ENCODE data around the gene SIAH1. TPM values are rescaled to one million over a fixed set of nuclear protein-coding genes. Genes with fewer than 3 reads are reported as not detected.
A peak's percentile ranks its signal among the peaks of the same experiment; 100 is the strongest.
"Not testable (repeated sequence)": the region's sequence is repeated elsewhere in the genome, so short reads cannot be mapped to it uniquely, and the experiment has no call there.

SIAH1 gene
- total and polyA plus RNA-seq, 8 donors: 10.9 to 77.7 (median 21.4) TPM

DNA sequence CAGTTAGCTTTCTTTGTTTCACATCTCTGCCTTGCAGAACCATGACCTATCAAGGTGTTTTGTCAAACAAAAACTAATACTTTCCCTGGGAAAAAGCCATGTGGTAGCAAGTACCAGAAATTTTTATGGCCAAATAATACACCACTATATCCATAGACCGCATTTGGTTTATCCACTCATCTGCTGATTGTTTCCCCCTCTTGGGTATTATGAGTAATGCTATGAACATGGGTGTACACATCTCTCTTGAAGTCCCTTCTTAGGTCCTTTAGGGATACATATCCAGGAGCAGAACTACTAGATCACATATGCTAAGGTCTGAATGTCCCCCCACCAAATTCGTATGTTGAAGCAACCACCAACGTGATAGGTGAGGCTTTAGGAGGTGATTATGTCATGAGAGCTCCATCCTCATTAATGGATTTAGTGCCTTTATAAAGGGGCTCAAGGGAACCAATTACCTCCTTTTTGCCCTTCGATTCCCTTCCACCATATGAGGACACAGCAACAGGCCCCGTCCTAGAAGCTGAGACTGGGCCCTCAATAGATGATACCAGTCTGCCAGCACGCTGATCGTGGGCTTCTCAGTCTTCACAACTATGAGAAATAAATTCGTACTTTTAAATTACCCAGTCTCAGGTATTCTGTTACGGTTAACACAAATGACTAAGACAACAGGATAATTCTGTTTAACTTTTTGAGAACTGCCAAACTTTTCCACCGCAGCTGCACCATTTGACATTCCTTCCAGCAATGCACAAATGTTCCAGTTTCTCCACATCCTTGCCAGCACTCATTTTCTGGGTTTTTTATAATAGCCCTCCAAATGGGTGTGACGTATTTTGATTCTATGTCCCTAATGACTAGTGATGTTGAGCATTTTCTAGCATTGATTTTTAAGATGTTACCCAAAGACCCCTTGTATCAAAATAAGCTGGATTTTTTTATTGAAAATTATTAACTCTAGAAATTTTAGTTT is 30.0 kb downstream of the SIAH1 start:
- intact Hi-C loops (cut with DNase I; ENCODE audit: low total_unique reads): loop anchor here (5.0 kb wide), 2 partner anchors 182 to 267 kb away; no protein-coding TSS in a partner anchor
- Histone ChIP-seq H3K27ac (no peak overlapping the region), H3K4me3 (no peak overlapping the region), H3K9me3 (no peaks in the 10 kb centered on the region), H3K4me1 (peaks cover 0 to 24% (median 4%) of the 10 kb centered on the region in 4 donors), H3K36me3 (peaks cover 17 to 59% (median 42%) of the 10 kb centered on the region in 4 donors), H3K27me3 (no peaks in the 10 kb centered on the region)
- WGBS, 5 donors: 85 to 94% (median 90%) methylated on average over 11 of the region's 11 CpGs
- TF ChIP-seq POLR2A (IDR thresholded peaks at IDR 0.05): no peak
- TF ChIP-seq POLR2AphosphoS5 (IDR thresholded peaks at IDR 0.05): no peak
- no peak for TF ChIP-seq CTCF (IDR thresholded peaks at IDR 0.05)
- TF ChIP-seq EP300 (IDR thresholded peaks at IDR 0.05): no peak
- DNase-seq: no peak

DNA sequence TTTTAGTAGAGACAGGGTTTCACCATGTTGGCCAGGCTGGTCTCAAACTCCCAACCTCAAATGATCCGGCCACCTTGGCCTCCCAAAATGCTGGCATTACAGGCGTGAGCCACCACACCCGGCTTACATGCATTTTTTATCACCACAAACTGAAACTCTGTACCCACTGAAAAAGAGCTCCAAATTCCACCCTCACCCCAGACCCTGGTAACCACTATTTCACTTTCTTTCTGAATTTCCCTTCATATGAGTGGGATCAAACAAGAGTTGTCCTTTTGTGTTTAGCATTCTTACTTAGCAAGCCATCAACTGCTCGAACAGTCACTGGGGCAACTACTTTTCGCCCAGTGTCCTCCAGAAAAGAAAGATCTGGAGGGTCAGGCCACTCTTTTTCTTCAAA is 30.8 kb downstream of the SIAH1 start:
- H3K27ac ChIP-seq, H3K4me3 ChIP-seq, H3K27me3 ChIP-seq, DNase-seq, H3K9me3 ChIP-seq: not testable (repeated sequence)
- Histone ChIP-seq H3K4me1 (peaks cover 0 to 24% (median 4%) of the 10 kb centered on the region in 4 donors), H3K36me3 (peaks cover 25 to 66% (median 50%) of the 10 kb centered on the region in 4 donors)
- intact Hi-C loops (cut with DNase I; ENCODE audit: low total_unique reads): loop anchor here (5.0 kb wide), 1 partner anchor 183 kb away; no protein-coding TSS in a partner anchor
- 92 to 99% (median 96%) methylated on average over 5 of the region's 5 CpGs for WGBS, 5 donors

- Histone ChIP-seq H3K9me3 (no peaks in the 10 kb centered on the region), H3K36me3 (peaks cover 29 to 74% (median 56%) of the 10 kb centered on the region in 4 donors), H3K4me1 (peaks cover 0 to 24% (median 4%) of the 10 kb centered on the region in 4 donors), H3K27me3 (no peaks in the 10 kb centered on the region), H3K4me3 (no peak overlapping the region), H3K27ac (no peak overlapping the region)
- intact Hi-C loops (cut with DNase I; ENCODE audit: low total_unique reads): loop anchor here (5.0 kb wide), 1 partner anchor 184 kb away; no protein-coding TSS in a partner anchor
- TF ChIP-seq CTCF (IDR thresholded peaks at IDR 0.05) (peak in 6 of 7 experiments; percentile 15 to 96 (median 80)), EP300 (IDR thresholded peaks at IDR 0.05) (no peak), POLR2AphosphoS5 (IDR thresholded peaks at IDR 0.05) (peak in 1 of 3 donors; percentile 80), POLR2A (IDR thresholded peaks at IDR 0.05) (no peak)
- peak; percentile 63 to 89 for DNase-seq
- 23 to 28% (median 26%) methylated on average over 7 of the region's 7 CpGs for WGBS, 5 donors
These were observed 31.5 kb downstream of the SIAH1 start for GRCh38 chr16:48353565-48354163.

- no peaks in the 10 kb centered on the region for H3K27me3 ChIP-seq
- no peak overlapping the region for H3K27ac ChIP-seq
- intact Hi-C loops (cut with DNase I; ENCODE audit: low total_unique reads): loop anchor here (5.0 kb wide), 1 partner anchor 184 kb away; no protein-coding TSS in a partner anchor
- 74 to 92% (median 89%) methylated on average over 7 of the region's 7 CpGs for WGBS, 5 donors
- no peaks in the 10 kb centered on the region for H3K9me3 ChIP-seq
- peaks cover 0 to 24% (median 4%) of the 10 kb centered on the region in 4 donors for H3K4me1 ChIP-seq
- TF ChIP-seq EP300 (IDR thresholded peaks at IDR 0.05) (no peak), POLR2AphosphoS5 (IDR thresholded peaks at IDR 0.05) (no peak), POLR2A (IDR thresholded peaks at IDR 0.05) (no peak), CTCF (IDR thresholded peaks at IDR 0.05) (no peak)
- peaks cover 29 to 81% (median 64%) of the 10 kb centered on the region in 4 donors for H3K36me3 ChIP-seq
- H3K4me3 ChIP-seq: no peak overlapping the region
- no peak for DNase-seq
These were observed 32.4 kb downstream of the SIAH1 start for GRCh38 chr16:48352648-48353390.

All from stomach (tissue), 9 donors.